Measurements from ENCODE around the gene PTPN5.

The PTPN5 gene

GRCh38 chr11:18743365-18743764 lies 48.2 kb downstream of the PTPN5 start:
- no peak for DNase-seq (ENCODE audit: low read depth in 4 of 4, low spot score in 1 of 4)

DNA sequence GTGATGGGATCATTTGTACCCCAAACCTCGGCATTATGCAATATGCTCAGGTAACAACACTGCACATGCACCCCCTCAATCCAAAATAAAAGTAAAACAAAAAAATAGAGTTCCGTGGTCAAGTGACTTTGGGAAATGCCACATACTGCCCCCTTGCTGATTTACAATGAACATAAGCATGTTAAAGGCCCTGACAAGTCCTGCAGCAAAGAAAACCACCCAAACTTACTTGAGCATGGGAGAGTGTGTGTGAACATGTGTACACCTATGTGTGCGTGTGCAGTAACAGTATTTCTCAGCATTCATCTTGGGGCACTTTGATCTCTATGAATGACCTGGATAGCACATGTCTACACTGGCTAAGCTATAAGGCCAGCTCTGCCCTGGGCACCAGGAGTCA lies 49.8 kb downstream of the PTPN5 start:
- DNase-seq (ENCODE audit: low read depth in 4 of 4, low spot score in 1 of 4) = no peak

- no peak for DNase-seq (ENCODE audit: low read depth in 4 of 4, low spot score in 1 of 4)
Measured at GRCh38 chr11:18739685-18740084, 51.9 kb downstream of the PTPN5 start.

GRCh38 chr11:18737642-18738041 lies 54.0 kb downstream of the PTPN5 start:
- no peak for DNase-seq (ENCODE audit: low read depth in 4 of 4, low spot score in 1 of 4)

GRCh38 chr11:18736590-18737148 lies 54.9 kb downstream of the PTPN5 start:
- DNase-seq (ENCODE audit: low read depth in 4 of 4, low spot score in 1 of 4) = no peak

GRCh38 chr11:18733202-18733601 lies 58.4 kb downstream of the PTPN5 start:
- DNase-seq (ENCODE audit: low read depth in 4 of 4, low spot score in 1 of 4) = no peak

DNA sequence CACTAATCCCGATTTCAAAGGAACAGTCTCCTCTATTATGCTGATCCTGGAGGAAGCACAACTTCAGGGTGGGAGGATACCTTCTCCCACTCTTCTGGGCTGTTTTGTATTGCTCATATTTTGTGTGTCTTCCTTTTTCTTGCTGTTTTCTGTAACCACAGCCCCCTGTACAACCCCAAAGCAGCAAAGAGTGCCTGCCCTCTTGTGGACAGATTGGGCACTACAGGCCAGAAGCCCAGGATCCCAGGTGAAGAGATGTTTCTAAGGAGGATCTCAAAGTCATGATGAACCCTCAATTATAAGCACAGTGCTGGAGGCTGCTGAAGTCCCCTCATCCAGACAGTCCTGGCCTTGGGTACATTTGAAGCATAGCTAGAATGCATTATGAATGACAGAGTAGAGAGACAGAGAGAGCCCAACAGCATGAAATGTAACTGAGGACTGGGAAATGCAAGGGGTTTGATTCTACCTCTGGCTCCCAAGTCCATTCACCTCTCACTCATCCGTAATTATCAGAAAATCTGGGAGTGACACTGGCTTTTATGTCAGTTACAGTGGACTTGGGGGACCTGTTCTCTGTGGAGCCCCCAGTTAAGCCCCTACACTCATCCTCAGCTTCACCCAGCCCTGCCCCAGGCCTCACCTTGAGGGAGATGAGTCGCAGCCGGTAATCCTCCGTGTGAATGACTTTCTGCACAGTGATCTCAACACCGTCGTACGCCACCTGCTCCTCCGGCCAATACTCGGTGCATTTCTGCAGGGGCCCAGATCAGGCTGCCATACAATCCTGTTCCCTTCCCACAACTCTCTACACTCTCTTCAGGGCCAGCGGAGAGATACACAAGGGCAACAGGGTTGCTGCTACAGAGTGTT lies 59.4 kb downstream of the PTPN5 start:
- DNase-seq (ENCODE audit: low read depth in 4 of 4, low spot score in 1 of 4) = peak; percentile 37 to 61 (median 47)

DNA sequence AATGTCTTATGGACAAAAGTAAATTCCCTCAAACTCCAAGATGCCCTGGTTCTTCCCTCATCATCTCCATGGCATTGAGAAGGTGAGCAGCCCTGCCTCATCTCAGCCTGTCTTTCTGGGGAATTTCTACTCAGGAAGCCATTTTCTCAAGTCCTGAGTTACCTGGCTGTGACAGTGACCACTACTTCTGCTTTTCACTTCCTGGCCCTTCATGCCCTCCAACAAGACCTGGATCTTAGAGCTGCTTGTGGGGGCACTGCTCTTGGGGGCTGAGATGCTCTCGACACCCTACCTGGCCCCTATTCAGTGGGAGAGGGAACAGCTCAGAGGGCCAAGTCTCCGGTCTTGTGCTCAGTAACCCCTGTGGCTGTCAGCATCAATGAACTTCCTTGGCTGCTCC lies 60.2 kb downstream of the PTPN5 start:
- no peak for DNase-seq (ENCODE audit: low read depth in 4 of 4, low spot score in 1 of 4)

GRCh38 chr11:18730020-18730419 lies 61.6 kb downstream of the PTPN5 start:
- DNase-seq (ENCODE audit: low read depth in 4 of 4, low spot score in 1 of 4) = no peak

DNA sequence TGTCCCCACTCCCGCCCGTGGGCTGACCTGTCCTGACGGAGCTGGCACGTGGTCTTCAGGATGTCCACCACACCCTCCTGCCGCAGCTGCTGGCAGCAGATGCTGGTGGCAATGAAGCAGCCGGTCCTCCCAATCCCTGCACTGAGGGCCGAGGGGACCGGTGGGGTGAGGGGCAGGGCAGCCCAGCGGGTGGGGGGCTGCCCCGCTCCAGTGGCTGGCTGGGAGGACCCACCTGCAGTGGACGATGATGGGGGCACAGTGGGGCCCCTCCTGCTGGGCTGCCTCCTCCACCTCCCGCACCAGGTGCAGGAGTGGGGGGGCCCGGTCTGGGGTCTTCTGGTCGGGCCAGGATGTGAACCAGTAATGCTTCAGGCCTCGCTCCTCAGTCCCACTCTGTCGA lies 62.2 kb downstream of the PTPN5 start:
- DNase-seq (ENCODE audit: low read depth in 4 of 4, low spot score in 1 of 4) = no peak

GRCh38 chr11:18728658-18729057 lies 62.9 kb downstream of the PTPN5 start:
- no peak for DNase-seq (ENCODE audit: low read depth in 4 of 4, low spot score in 1 of 4)

- peak in 2 of 4 experiments; percentile 24 to 33 for DNase-seq (ENCODE audit: low read depth in 4 of 4, low spot score in 1 of 4)
Measured at GRCh38 chr11:18727479-18728236, 63.9 kb downstream of the PTPN5 start.

- no peak for DNase-seq (ENCODE audit: low read depth in 4 of 4, low spot score in 1 of 4)
Measured at GRCh38 chr11:18726040-18726439, 65.6 kb downstream of the PTPN5 start, which contains the start of gene IGSF22. Gene IGSF22 (minus strand): TSS chr11:18726188. CDS start chr11:18724236, 1,952 bp downstream.

- no peak for DNase-seq (ENCODE audit: low read depth in 4 of 4, low spot score in 1 of 4)
Measured at GRCh38 chr11:18723991-18724390, 67.6 kb downstream of the PTPN5 start.

GRCh38 chr11:18722293-18722637 lies 69.3 kb downstream of the PTPN5 start:
- DNase-seq (ENCODE audit: low read depth in 4 of 4, low spot score in 1 of 4) = no peak

- peak in 2 of 4 experiments; percentile 24 to 32 for DNase-seq (ENCODE audit: low read depth in 4 of 4, low spot score in 1 of 4)
Measured at GRCh38 chr11:18721561-18722292, 69.9 kb downstream of the PTPN5 start.

DNA sequence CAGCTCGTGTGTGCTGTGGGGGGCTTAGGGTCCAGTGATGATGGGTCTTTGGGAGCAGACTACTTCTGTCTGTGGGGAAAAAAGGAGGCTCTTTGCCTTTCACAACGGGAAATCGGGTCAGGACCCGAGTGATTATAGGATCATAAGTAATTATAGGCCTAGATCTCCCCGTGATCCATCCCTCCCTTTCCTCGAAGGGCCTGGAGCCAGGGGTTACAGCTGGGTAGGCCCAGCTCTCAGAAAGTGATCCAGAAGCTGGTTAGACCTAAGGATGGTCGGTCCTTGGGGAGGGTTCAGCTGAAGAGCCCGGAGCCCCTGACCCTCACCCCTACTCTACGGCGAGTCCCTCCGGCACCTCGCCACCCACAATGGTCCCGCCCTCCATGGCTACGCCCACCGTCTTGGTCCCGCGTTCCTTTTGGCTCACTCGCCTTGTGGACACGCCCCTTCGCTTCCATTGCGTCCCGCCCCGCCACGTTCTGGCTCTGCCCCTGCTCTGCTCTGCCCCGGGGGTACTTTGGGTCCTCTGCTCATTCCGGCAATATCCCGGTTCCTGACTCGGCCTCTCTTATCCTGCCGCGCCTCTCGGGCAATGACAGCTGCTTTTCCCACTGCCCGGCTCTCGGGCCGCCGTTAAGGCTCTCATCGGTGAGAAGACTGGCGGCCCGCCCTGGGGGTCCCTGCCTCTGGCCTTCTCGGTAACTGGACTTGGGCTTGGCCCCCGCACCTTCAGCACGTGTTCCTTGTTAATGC lies 70.6 kb downstream of the PTPN5 start:
- DNase-seq (ENCODE audit: low read depth in 4 of 4, low spot score in 1 of 4) = peak; percentile 63 to 74 (median 68)

DNA sequence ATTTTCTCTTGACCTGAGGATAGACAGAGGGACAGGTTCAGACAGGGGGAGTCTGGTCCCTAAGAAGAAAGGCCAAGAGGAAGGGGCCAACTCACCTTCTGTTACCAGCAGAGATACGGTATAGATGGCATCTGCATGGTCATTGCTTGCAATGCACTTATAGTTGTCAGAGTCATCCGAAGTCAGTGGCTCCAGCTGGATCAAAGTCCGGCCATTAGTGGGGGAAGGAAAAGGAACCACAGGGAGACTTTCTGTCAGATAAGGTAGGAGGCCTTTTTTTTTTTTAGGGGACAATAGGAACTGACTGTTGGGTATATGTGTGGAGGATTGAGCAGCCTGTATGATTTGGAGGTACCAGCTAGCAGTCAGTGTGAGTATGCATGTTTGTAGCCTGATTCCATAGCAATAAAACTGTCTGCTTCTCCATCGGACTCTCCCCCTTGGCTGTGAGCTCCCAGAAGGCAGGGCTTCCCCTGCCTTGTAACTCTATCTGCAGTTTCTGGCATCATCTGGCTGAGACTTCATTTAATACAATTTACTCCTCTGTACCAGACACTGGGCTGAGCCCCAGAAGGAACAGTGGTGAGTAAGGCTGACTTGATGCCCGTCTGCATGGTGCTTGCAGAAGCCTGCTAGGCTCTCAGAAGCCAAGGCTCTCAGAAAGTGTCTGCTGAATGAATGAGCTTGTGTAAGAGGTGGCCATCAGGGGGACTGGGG lies 71.3 kb downstream of the PTPN5 start:
- DNase-seq (ENCODE audit: low read depth in 4 of 4, low spot score in 1 of 4) = no peak

- DNase-seq (ENCODE audit: low read depth in 4 of 4, low spot score in 1 of 4) = no peak
Measured at GRCh38 chr11:18715476-18715875, 76.1 kb downstream of the PTPN5 start.

GRCh38 chr11:18714443-18714780 lies 77.2 kb downstream of the PTPN5 start:
- no peak for DNase-seq (ENCODE audit: low read depth in 4 of 4, low spot score in 1 of 4)

Data from stimulated activated CD4-positive, alpha-beta T cell treated with anti-CD3 and anti-CD28 coated beads, Interleukin-1b, Interleukin-23, amount 100 ng/mL, for 24 hours (primary cell).